ENCODE measurements around the gene IFFO2.

The IFFO2 gene

DNA sequence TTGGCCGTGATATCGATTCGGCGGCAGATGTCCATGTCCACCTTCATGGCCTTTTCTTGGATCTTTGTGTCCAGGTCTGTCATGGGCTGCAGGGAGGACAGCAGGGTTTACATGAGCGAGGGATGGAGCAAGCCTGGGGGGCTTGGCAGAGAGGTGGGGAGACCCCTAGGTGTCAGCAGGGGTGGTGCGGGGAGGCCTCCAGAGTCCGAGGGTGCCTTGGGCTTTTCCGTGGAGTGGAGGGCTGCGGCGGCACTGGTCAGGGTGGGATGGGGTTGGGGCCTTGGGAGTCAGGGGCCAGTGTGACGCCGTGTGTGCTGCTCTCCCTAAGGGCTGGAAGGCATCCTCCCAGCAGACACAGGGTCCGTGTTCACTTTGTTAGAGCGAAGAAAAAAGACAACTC lies 38.1 kb downstream of the IFFO2 start:
- in situ Hi-C loops (cut with HindIII; ENCODE audit: low pct_ligation_motif_present, low sequenced_read_pairs): no loop called here
- no peak overlapping the region for H3K4me3 ChIP-seq (ENCODE audit: low read depth, low read length)
- H3K27ac ChIP-seq: no peak overlapping the region
- TF ChIP-seq, protein P1, sequence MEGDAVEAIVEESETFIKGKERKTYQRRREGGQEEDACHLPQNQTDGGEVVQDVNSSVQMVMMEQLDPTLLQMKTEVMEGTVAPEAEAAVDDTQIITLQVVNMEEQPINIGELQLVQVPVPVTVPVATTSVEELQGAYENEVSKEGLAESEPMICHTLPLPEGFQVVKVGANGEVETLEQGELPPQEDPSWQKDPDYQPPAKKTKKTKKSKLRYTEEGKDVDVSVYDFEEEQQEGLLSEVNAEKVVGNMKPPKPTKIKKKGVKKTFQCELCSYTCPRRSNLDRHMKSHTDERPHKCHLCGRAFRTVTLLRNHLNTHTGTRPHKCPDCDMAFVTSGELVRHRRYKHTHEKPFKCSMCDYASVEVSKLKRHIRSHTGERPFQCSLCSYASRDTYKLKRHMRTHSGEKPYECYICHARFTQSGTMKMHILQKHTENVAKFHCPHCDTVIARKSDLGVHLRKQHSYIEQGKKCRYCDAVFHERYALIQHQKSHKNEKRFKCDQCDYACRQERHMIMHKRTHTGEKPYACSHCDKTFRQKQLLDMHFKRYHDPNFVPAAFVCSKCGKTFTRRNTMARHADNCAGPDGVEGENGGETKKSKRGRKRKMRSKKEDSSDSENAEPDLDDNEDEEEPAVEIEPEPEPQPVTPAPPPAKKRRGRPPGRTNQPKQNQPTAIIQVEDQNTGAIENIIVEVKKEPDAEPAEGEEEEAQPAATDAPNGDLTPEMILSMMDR (IDR thresholded peaks at IDR 0.05; ENCODE audit: low read depth, low read length, missing control alignments): no peak
- H3K36me3 ChIP-seq (replicated peaks): peaks cover 7% of the 10 kb centered on the region
- DNase-seq: no peak
- no peaks in the 10 kb centered on the region for H3K27me3 ChIP-seq (replicated peaks)

DNA sequence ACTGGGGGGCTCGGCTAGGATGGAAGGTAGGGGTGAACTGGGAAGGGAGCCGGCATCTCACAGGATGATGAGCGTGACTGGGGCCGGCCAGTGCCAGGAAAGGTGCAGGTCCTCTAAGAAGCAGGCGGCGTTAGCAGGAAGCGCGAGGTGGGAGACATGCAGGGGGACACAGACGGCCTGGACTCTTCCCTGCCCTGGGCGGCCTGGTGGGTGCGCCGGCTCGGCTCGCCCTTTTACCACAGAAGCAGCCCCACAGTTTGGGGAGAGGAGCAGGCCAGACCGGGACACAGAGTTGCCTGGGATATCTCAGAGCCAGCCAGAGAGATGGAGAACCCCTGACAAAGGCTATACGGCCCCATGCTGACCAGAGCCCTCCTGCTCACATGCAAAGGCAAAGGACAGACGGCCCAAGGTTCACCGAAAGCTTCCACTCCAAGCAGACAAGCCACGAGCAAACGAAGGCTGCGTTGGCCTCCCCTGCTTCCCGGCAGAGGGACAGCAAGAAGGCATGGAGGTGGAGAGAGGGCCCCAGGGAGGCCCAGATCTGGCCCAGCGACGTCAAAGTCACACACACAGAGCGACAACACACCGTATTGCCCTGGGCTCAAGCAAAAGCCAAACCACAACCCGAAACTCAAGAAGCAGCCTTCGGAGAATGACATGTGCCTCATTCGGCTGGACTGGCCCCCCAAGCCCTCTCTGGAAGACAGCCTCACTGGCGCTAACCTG lies 39.2 kb downstream of the IFFO2 start:
- in situ Hi-C loops (cut with HindIII; ENCODE audit: low pct_ligation_motif_present, low sequenced_read_pairs): no loop called here
- TF ChIP-seq, protein P1 (IDR thresholded peaks at IDR 0.05; ENCODE audit: low read depth, low read length, missing control alignments): no peak
- Histone ChIP-seq H3K27ac (no peak overlapping the region), H3K4me3 (ENCODE audit: low read depth, low read length) (no peak overlapping the region), H3K27me3 (replicated peaks) (no peaks in the 10 kb centered on the region), H3K36me3 (replicated peaks) (peaks cover 11% of the 10 kb centered on the region)
- DNase-seq: no peak

DNA sequence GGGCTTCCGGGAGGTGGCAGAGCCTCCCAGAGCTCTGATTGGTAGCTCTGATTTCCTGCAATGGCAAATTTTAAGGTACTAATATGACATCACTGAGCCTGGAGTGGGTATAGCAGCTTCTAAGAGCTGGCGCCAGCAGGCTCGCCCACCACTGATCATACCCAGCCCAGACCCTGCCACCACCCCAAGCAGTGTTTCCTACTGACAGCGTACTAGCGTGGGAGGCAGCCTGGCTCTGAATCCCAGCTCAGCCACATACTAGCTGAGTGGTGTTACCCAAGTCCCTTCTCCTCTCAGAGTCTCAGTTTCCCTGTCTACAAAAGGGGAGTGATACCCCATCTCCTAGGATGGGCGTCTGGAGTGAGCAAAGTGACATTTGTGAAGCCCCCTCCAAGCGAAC lies 41.1 kb downstream of the IFFO2 start:
- in situ Hi-C loops (cut with HindIII; ENCODE audit: low pct_ligation_motif_present, low sequenced_read_pairs): no loop called here
- Histone ChIP-seq H3K27me3 (replicated peaks) (no peaks in the 10 kb centered on the region), H3K4me3 (ENCODE audit: low read depth, low read length) (no peak overlapping the region), H3K36me3 (replicated peaks) (peaks cover 23% of the 10 kb centered on the region), H3K27ac (no peak overlapping the region)
- no peak for DNase-seq
- TF ChIP-seq, protein P1 (IDR thresholded peaks at IDR 0.05; ENCODE audit: low read depth, low read length, missing control alignments): no peak

DNA sequence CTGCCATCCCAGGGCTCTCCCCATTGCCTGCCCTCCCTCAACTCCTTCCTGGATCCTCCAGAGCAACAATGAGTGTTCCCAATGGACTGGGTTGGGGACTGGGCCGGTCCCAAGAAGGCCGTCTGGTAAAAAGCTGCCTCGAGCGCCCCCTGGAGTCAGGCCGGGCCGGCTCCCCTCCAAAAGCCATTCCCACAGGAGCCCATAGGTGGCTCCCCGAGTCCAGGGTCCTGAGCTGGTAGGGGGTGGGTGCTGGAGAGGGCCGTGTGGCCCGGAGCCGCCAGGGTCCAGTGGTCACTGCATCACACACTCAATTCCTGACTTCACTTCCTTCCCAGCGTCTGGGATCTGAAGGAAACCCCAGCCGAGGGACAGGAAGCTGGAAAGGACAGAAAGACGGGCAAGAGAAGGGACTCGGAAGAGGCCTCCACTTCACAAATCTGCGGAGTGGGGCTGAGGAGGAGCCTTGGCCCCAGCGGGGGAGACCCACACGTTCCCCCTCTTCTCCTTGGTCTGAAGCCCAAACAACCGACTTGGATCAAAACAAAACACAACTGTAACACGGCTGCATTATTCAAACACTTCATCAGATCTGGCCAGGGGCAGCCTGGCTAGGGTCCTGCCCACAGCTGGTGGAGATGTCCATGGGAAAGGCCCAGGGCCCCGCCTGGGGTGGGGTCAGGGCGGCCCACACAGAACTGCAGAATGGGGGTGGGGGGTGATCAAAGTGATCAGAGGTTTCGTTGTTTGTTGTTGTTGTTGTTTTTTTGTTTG lies 43.2 kb downstream of the IFFO2 start:
- in situ Hi-C loops (cut with HindIII; ENCODE audit: low pct_ligation_motif_present, low sequenced_read_pairs): no loop called here
- peaks cover 33% of the 10 kb centered on the region for H3K36me3 ChIP-seq (replicated peaks)

DNA sequence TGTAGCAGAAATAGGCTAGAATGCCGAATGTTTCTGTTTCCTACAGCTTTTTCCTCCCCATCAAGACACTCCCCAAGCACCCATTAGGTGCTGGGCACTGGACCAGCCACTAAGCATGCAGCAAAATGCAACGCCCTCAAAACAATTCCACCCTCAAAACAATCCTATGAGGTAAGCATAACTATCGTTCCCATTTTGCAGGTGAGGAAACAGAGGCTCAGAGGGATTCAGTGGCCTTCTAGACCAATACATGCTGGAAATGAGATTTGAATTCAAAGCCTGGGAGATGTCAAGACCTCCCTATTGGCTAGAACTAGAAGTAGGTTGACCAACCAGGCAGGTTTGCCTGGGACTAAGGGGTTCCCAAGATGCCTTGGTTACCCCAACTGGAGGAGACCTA lies 43.9 kb downstream of the IFFO2 start:
- H3K36me3 ChIP-seq (replicated peaks): peaks cover 38% of the 10 kb centered on the region
- H3K4me3 ChIP-seq (ENCODE audit: low read depth, low read length): no peak overlapping the region
- no peak for DNase-seq
- H3K27me3 ChIP-seq (replicated peaks): no peaks in the 10 kb centered on the region
- TF ChIP-seq, protein P1 (IDR thresholded peaks at IDR 0.05; ENCODE audit: low read depth, low read length, missing control alignments): no peak
- in situ Hi-C loops (cut with HindIII; ENCODE audit: low pct_ligation_motif_present, low sequenced_read_pairs): no loop called here
- H3K27ac ChIP-seq: no peak overlapping the region

More for the DNA sequence above, 43.2 kb downstream of the IFFO2 start:
- Histone ChIP-seq H3K27ac (peak overlapping the region; percentile 14), H3K4me3 (ENCODE audit: low read depth, low read length) (peak overlapping the region; percentile 9), H3K27me3 (replicated peaks) (no peaks in the 10 kb centered on the region)
- TF ChIP-seq, protein P1 (IDR thresholded peaks at IDR 0.05; ENCODE audit: low read depth, low read length, missing control alignments): peak; percentile 100
- DNase-seq: peak; percentile 85
